IMR-90 (cell line): Measurements from ENCODE around the gene EIF3M. TPM values are rescaled to one million over a fixed set of nuclear protein-coding genes. Genes with fewer than 3 reads are reported as not detected.

Source experiments
- ATAC-seq: fragments of 200-7000 bp; cut with Tn5 transposase; 2 replicates; pipeline ENCODE4 v1.9.1; 2020; ENCODE audit warnings: low read depth, mild to moderate bottlenecking, moderate library complexity
- BruUV-seq: library from RNA; stranded (reverse); fragments of 400-500 nt; replicated peaks from 2 replicates; lab custom pipeline; 2021; lab: Mats Ljungman, UMichigan
- CTCF ChIA-PET: fragments of 300-600 bp; formaldehyde crosslinking; extraction: SDS; loops from one replicate; lab custom pipeline; 2021; ENCODE audit warnings: antibody characterized with exemption; lab: Yijun Ruan, JAX
- POLR2A ChIA-PET: fragments of 300-600 bp; sonication (Branson Sonifier 250); formaldehyde crosslinking; loops from one replicate; lab custom pipeline; 2022; ENCODE audit warnings: antibody characterized with exemption; ENCODE audit not compliant: unreplicated experiment; lab: Charles Lee
- DNase-seq: peaks from one replicate; pipeline ENCODE4 v3.0.0; 2013
- H2AFZ ChIP-seq: replicated peaks from 2 replicates; pipeline ENCODE3; 2013; ENCODE audit warnings: low read length, mild to moderate bottlenecking; ENCODE audit not compliant: poor library complexity
- H2AK5ac ChIP-seq: 2 replicates; pipeline ENCODE4 v1.6.1; 2013; ENCODE audit warnings: low read depth, low read length, inconsistent platforms
- H2AK9ac ChIP-seq: replicated peaks from 2 replicates; pipeline ENCODE3; 2013; ENCODE audit warnings: mild to moderate bottlenecking, low read depth, low read length, moderate library complexity; ENCODE audit not compliant: poor library complexity
- H2BK120ac ChIP-seq: 2 replicates; pipeline ENCODE4 v1.6.1; 2013; ENCODE audit warnings: low read depth, low read length, inconsistent platforms
- H2BK15ac ChIP-seq: 3 replicates; pipeline ENCODE4 v1.6.1; 2013; ENCODE audit warnings: low read depth, low read length, inconsistent platforms
- H2BK20ac ChIP-seq: 2 replicates; pipeline ENCODE4 v1.6.1; 2013; ENCODE audit warnings: low read depth, mild to moderate bottlenecking, inconsistent platforms, low read length, moderate library complexity
- H2BK5ac ChIP-seq: 2 replicates; pipeline ENCODE4 v1.6.1; 2013; ENCODE audit warnings: mild to moderate bottlenecking, low read depth, low read length, inconsistent platforms; ENCODE audit not compliant: poor library complexity, severe bottlenecking
- H3K14ac ChIP-seq: replicated peaks from 2 replicates; pipeline ENCODE4 v1.6.1; 2013; ENCODE audit warnings: low read depth, low read length, inconsistent platforms
- H3K18ac ChIP-seq: 2 replicates; pipeline ENCODE4 v1.6.1; 2013; ENCODE audit warnings: low read depth, low read length, control low read depth
- H3K23ac ChIP-seq: 2 replicates; pipeline ENCODE4 v1.6.1; 2013; ENCODE audit warnings: low read depth, low read length, inconsistent platforms
- H3K27ac ChIP-seq: 2 replicates; pipeline ENCODE4 v1.5.1; 2013; ENCODE audit warnings: mild to moderate bottlenecking, control low read depth, low read length; ENCODE audit not compliant: insufficient read depth
- H3K27me3 ChIP-seq: 2 replicates; pipeline ENCODE4 v1.6.1; 2013; ENCODE audit warnings: low read length; ENCODE audit not compliant: control insufficient read depth, insufficient read depth
- H3K36me3 ChIP-seq: 2 replicates; pipeline ENCODE4 v1.6.1; 2013; ENCODE audit warnings: low read length, mixed read lengths; ENCODE audit not compliant: control insufficient read depth, insufficient read depth
- H3K4ac ChIP-seq: 2 replicates; pipeline ENCODE4 v1.6.1; 2013; ENCODE audit warnings: low read depth, low read length, inconsistent platforms
- H3K4me1 ChIP-seq: 2 replicates; pipeline ENCODE4 v1.6.1; 2013; ENCODE audit warnings: low read length, mixed read lengths; ENCODE audit not compliant: control insufficient read depth, insufficient read depth
- H3K4me2 ChIP-seq: 2 replicates; pipeline ENCODE4 v1.6.1; 2013; ENCODE audit warnings: low read depth, mild to moderate bottlenecking, control low read depth, low read length, moderate library complexity
- H3K4me3 ChIP-seq: 2 replicates; pipeline ENCODE4 v1.5.1; 2013; ENCODE audit warnings: low read depth, mild to moderate bottlenecking, control low read depth, low read length, moderate library complexity; ENCODE audit not compliant: insufficient read depth
- H3K56ac ChIP-seq: 2 replicates; pipeline ENCODE4 v1.6.1; 2013; ENCODE audit warnings: low read length, inconsistent platforms; ENCODE audit not compliant: insufficient read depth; ENCODE audit errors: extremely low read depth
- H3K79me1 ChIP-seq, 2 experiments: 2 replicates each; pipeline ENCODE4 v1.6.1; 2013; ENCODE audit warnings: low read length in 2 of 2, inconsistent platforms in 1 of 2, low read depth in 1 of 2
- H3K9ac ChIP-seq: 2 replicates; pipeline ENCODE4 v1.6.1; 2013; ENCODE audit warnings: low read depth, low read length, control low read depth
- H3K9me1 ChIP-seq: 2 replicates; pipeline ENCODE4 v1.6.1; 2013; ENCODE audit warnings: low read length, inconsistent platforms; ENCODE audit not compliant: insufficient read depth
- H3K9me3 ChIP-seq: 2 replicates; pipeline ENCODE4 v1.6.1; 2013; ENCODE audit warnings: low read length; ENCODE audit not compliant: control insufficient read depth, insufficient read depth
- H4K20me1 ChIP-seq: 2 replicates; pipeline ENCODE4 v1.6.1; 2013; ENCODE audit warnings: low read length, inconsistent platforms; ENCODE audit not compliant: insufficient read depth
- H4K5ac ChIP-seq: 2 replicates; pipeline ENCODE4 v1.6.1; 2013; ENCODE audit warnings: mild to moderate bottlenecking, low read depth, low read length, control low read depth
- H4K8ac ChIP-seq, 2 experiments: 2 replicates each; pipeline ENCODE4 v1.6.1; 2013; ENCODE audit warnings: low read depth in 2 of 2, low read length in 2 of 2, control low read depth in 1 of 2, inconsistent platforms in 1 of 2
- H4K91ac ChIP-seq: 2 replicates; pipeline ENCODE4 v1.6.1; 2013; ENCODE audit warnings: low read depth, low read length, inconsistent platforms; ENCODE audit not compliant: insufficient read depth
- SMC3 ChIP-seq: fragments of 150-350 bp; IDR thresholded peaks from 2 replicates; pipeline ENCODE4 v1.6.1; 2016; ENCODE audit warnings: low read depth, mild to moderate bottlenecking, antibody characterized with exemption, low read length, moderate library complexity
- WGBS, 2 experiments: methylation state at CpG; one replicate each; pipeline versions ENCODE4 v1.1.5 to v1.1.7; 2013; ENCODE audit warnings: missing lambda C conversion rate in 2 of 2; ENCODE audit not compliant: insufficient read length in 1 of 2; ENCODE audit errors: extremely low coverage in 2 of 2; 5-methylcytosine and 5-hydroxymethylcytosine counted together
- dilution Hi-C: fragments of 300-500 bp; cut with HindIII; formaldehyde crosslinking; loops from one replicate; pipeline ENCODE4 v1.14.3; 2018; ENCODE audit warnings: low sequenced_read_pairs; ENCODE audit not compliant: unreplicated experiment
- in situ Hi-C: fragments of 300-500 bp; cut with MboI; formaldehyde crosslinking; loops from 3 replicates; pipeline ENCODE4 v1.14.3; 2019; ENCODE audit warnings: low sequenced_read_pairs, inconsistent platforms, mixed read lengths
- intact Hi-C: fragments of 100-400 bp; cut with micrococcal nuclease; formaldehyde crosslinking; loops from 2 replicates; pipeline ENCODE4 v1.10.0; 2022
- polyA plus RNA-seq, 3 experiments: library from polyadenylated mRNA; depleted of rRNA; stranded (reverse); fragments of >200 nt; gene quantifications; 2 replicates each; pipeline ENCODE4 v1.2.3, GENCODE V29; 2012; ENCODE audit warnings: low replicate concordance in 1 of 3
- total RNA-seq: library from RNA; depleted of rRNA; stranded (reverse); fragments of >200 nt; gene quantifications from 2 replicates; pipeline ENCODE4 v1.2.3, GENCODE V29; 2012

Gene EIF3M
- total and polyA plus RNA-seq, 2 of the 4 experiments (the other 2 are of a cell fraction) = 376 to 466 TPM

DNA sequence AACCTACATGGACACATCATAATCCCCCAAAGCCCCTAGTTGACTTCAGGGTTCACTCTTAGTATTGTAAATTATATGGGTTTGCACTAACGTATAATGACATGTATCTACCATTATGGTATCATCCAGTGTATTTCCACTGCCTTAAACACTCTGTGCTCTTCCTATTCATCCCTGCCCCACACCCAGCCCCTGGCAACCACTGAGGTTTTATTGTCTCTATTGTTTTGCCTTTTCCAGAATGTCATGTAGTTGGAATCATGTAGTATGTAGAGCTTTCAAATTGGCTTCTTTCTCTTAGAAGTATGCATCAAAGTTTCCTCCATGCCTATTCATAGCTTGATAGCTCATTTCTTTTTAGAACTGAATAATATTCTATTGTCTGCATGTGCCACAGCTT lies 16.5 kb upstream of the EIF3M start:
- H3K9ac ChIP-seq = no peak overlapping the region
- H4K8ac ChIP-seq = no peak overlapping the region
- dilution Hi-C loops (no loop called here), intact Hi-C loops (no loop called here), in situ Hi-C loops (no loop called here)
- no peak overlapping the region for H3K27ac ChIP-seq
- no peaks in the 10 kb centered on the region for H3K9me3 ChIP-seq
- no peak overlapping the region for H4K91ac ChIP-seq
- no peak overlapping the region for H2AK9ac ChIP-seq
- H2AK5ac ChIP-seq = no peak overlapping the region
- no peaks in the 10 kb centered on the region for H3K9me1 ChIP-seq
- no peak overlapping the region for H3K56ac ChIP-seq
- no peaks in the 10 kb centered on the region for H3K4me1 ChIP-seq
- H3K4me2 ChIP-seq = no peak overlapping the region
- no TSS peak for BruUV-seq
- H4K5ac ChIP-seq = no peak overlapping the region
- no peak overlapping the region for H2BK20ac ChIP-seq
- no peak overlapping the region for H3K4me3 ChIP-seq
- no peak overlapping the region for H2BK120ac ChIP-seq
- ATAC-seq = no peak
- H3K14ac ChIP-seq = no peak overlapping the region
- DNase-seq = no peak
- no peak overlapping the region for H2AFZ ChIP-seq
- no peak overlapping the region for H3K23ac ChIP-seq
- CTCF ChIA-PET = no interaction called here
- H3K27me3 ChIP-seq = peaks cover 8% of the 10 kb centered on the region
- H3K18ac ChIP-seq = no peak overlapping the region
- H3K36me3 ChIP-seq = no peaks in the 10 kb centered on the region
- H2BK15ac ChIP-seq = no peak overlapping the region
- H3K4ac ChIP-seq = no peak overlapping the region
- H2BK5ac ChIP-seq = no peak overlapping the region
- TF ChIP-seq SMC3 = no peak
- POLR2A ChIA-PET = no interaction called here
- WGBS, 2 experiments = no CpG with 5 or more reads among the region's 1 CpG
- H4K20me1 ChIP-seq = no peaks in the 10 kb centered on the region
- H3K79me1 ChIP-seq = no peaks in the 10 kb centered on the region
